ENCODE data around the gene GNAI3. TPM values are rescaled to one million over a fixed set of nuclear protein-coding genes. Genes with fewer than 3 reads are reported as not detected.

Gene GNAI3
- total and polyA plus RNA-seq, 11 donors = 1.5 to 5.4 (median 2.5) TPM

DNA sequence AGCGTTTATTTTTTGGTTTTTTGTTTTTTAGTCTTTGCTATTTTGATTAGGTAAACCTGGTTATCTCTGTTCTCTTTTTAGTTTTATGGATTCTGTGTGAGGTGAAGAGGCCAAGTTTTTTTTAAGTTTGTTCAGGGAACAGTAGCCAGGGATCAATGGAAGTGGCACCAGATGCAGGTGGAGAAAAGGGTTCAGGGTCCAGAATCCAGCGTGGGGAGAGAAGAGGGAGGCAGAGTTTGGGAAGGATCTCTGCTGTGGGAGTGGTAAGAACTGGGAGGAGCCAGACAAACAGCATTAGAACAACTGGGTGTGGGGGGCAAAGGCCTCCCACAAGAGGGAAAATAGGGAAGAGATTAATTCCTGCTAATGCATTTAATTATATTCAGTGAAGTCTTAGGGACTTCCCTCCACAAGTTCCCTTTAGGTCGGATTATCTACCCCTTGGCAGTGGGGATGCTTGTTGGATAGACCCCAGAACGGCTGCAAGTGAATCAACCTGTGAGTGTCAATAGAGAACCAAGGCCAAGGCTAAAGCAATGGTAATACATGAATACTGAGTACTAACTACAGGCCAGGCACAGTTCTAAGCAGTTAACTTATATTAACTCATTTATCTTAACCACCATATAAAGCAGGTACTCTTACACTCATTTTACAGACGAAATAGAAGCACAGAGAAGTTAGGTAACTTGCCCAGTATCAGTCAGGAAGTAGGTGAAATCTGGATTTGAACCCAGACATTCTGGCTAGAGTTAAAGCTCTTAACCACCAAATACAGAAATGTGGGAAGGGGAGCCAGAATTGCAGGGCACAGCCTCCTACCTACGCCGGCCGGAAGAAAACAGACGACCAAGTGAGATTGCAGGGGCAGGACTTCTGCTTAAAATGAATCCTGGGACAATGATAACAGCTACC lies 70.5 kb downstream of the GNAI3 start:
- peak overlapping the region in 11 of 12 donors; percentile 50 to 86 (median 72) for H3K4me3 ChIP-seq
- 51 to 59% (median 54%) methylated on average over 9 of the region's 9 CpGs for WGBS, 4 donors
- H3K9me3 ChIP-seq = no peaks in the 10 kb centered on the region
- no peak for TF ChIP-seq POLR2A (IDR thresholded peaks at IDR 0.05)
- TF ChIP-seq, protein P1, sequence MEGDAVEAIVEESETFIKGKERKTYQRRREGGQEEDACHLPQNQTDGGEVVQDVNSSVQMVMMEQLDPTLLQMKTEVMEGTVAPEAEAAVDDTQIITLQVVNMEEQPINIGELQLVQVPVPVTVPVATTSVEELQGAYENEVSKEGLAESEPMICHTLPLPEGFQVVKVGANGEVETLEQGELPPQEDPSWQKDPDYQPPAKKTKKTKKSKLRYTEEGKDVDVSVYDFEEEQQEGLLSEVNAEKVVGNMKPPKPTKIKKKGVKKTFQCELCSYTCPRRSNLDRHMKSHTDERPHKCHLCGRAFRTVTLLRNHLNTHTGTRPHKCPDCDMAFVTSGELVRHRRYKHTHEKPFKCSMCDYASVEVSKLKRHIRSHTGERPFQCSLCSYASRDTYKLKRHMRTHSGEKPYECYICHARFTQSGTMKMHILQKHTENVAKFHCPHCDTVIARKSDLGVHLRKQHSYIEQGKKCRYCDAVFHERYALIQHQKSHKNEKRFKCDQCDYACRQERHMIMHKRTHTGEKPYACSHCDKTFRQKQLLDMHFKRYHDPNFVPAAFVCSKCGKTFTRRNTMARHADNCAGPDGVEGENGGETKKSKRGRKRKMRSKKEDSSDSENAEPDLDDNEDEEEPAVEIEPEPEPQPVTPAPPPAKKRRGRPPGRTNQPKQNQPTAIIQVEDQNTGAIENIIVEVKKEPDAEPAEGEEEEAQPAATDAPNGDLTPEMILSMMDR (IDR thresholded peaks at IDR 0.05) = no peak
- peak overlapping the region in 10 of 12 donors; percentile 11 to 96 (median 80) for H3K27ac ChIP-seq
- no peak for ATAC-seq
- DNase-seq = no peak
- H3K36me3 ChIP-seq = no peaks in the 10 kb centered on the region
- H3K27me3 ChIP-seq = no peaks in the 10 kb centered on the region
- intact Hi-C loops (cut with DNase I) = loop anchor here in 1 of 10 donors (10.0 kb wide), 1 partner anchor 64 kb away; no protein-coding TSS in a partner anchor
- H3K4me1 ChIP-seq = peaks cover 0 to 94% (median 26%) of the 10 kb centered on the region in 12 donors

DNA sequence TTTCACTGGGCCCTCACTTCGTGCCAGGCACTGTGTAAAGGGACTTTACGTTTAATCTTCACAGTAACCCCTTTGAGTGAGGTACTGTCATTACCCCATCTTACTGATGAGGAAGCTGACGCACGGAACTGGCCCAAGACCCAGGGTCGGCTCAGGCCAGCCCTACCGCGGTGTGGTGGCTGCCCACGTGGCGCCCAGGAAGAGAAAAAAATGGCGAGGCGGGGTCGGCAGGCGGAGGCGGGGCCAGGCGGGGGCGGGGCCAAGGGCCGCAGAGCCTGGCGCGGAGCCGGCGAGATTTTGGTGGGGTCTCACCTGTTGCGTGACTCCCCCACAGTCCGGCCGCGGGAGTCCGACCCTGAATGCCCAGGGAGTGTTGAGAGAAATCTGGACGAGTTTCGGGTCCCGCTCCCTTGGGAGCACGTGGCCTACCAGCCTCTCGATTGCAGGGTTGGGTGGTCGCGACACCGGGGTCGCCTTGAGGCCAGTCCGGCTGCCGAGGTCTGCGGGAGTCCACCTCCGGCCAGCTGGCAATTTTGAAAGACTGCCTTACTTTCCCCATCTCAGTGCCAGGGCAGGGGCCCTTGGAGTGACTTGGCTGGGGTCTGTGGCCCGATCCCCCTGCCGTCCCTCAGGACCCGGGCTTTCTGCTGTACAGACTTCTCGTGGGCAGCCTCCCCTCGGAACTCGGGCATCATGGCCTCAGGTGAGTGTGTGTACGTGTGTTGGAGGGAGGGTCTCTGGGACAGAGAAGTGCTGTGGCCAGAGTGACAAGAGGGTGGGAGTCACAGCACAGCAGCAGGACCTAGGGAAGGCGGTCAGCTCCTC lies 71.4 kb downstream of the GNAI3 start, which contains the start of the genes AMPD2 and GNAT2:
TSS of gene AMPD2 (plus strand) at position 262 of the 825 bp plus-strand sequence. CDS start 1,339 bp downstream, outside the sequence.
TSS of gene GNAT2 (minus strand) at position 41 of the 825 bp plus-strand sequence. CDS start 6,746 bp downstream, outside the sequence.
- no peaks in the 10 kb centered on the region for H3K9me3 ChIP-seq
- DNase-seq (peak; percentile 74 to 91 (median 84)), ATAC-seq (peak; percentile 39 to 77 (median 70))
- TF ChIP-seq POLR2A (IDR thresholded peaks at IDR 0.05) = no peak
- TF ChIP-seq, protein P1 (IDR thresholded peaks at IDR 0.05) = no peak
- H3K4me3 ChIP-seq = peak within 1 kb of the TSS; percentile 46 to 86 (median 68)
- 1% methylated on average over 29 to 47 of the region's 47 CpGs for WGBS, 4 donors
- no peaks in the 10 kb centered on the region for H3K27me3 ChIP-seq
- no peaks in the 10 kb centered on the region for H3K36me3 ChIP-seq
- intact Hi-C loops (cut with DNase I) = loop anchor here in 3 of 10 donors (2.0 to 10.0 kb wide), 3 partner anchors 65 to 73 kb away; partner anchors contain the start of gene GNAI3 (in 1 of the 3)
- H3K4me1 ChIP-seq = peaks cover 0 to 94% (median 34%) of the 10 kb centered on the region in 12 donors
- peak within 1 kb of the TSS; percentile 28 to 96 (median 80) for H3K27ac ChIP-seq

DNA sequence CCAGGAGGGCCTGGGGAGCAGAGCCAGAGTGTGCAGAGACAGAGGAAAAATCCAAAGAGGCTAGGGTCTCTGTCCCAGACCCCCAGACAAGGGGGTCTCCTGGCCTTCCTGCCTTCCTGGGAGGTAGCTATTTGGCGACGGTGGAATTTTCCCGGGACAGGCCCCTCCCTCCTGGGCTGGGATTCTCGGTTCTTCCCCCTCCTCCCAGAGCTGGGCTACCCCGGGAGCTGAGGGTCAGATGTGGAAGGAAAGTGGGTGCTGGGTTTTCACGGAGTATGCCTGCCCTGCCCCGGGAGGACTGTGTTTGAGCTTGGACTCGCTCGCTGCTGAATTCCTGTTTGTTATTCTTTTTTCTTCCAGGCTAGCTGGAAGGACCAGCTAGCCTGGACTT lies 72.0 kb downstream of the GNAI3 start:
- Histone ChIP-seq H3K4me1 (peaks cover 0 to 89% (median 34%) of the 10 kb centered on the region in 12 donors), H3K9me3 (no peaks in the 10 kb centered on the region), H3K27me3 (no peaks in the 10 kb centered on the region), H3K4me3 (peak overlapping the region; percentile 46 to 86 (median 68)), H3K27ac (peak overlapping the region; percentile 28 to 96 (median 80)), H3K36me3 (no peaks in the 10 kb centered on the region)
- TF ChIP-seq, protein P1 (IDR thresholded peaks at IDR 0.05) = no peak
- TF ChIP-seq POLR2A (IDR thresholded peaks at IDR 0.05) = no peak
- intact Hi-C loops (cut with DNase I) = loop anchor here in 2 of 10 donors (2.0 to 5.0 kb wide), 2 partner anchors 73 to 74 kb away; partner anchors contain the start of gene GNAI3 (in 1 of the 2)
- 0 to 2% (median 0%) methylated on average over 6 to 9 of the region's 9 CpGs for WGBS, 4 donors
- DNase-seq = peak in 2 of 5 donors; percentile 58 to 66
- ATAC-seq = peak; percentile 3 to 50 (median 33)

All from heart left ventricle (tissue), 16 donors.